IPS-NIHi11 (cell line): ENCODE data around the gene MRTFA.

ENCODE experiments used
- DNase-seq: peaks from one replicate; pipeline ENCODE4 v3.0.0; 2012; ENCODE audit warnings: mixed read lengths, low spot score

MRTFA gene

DNA sequence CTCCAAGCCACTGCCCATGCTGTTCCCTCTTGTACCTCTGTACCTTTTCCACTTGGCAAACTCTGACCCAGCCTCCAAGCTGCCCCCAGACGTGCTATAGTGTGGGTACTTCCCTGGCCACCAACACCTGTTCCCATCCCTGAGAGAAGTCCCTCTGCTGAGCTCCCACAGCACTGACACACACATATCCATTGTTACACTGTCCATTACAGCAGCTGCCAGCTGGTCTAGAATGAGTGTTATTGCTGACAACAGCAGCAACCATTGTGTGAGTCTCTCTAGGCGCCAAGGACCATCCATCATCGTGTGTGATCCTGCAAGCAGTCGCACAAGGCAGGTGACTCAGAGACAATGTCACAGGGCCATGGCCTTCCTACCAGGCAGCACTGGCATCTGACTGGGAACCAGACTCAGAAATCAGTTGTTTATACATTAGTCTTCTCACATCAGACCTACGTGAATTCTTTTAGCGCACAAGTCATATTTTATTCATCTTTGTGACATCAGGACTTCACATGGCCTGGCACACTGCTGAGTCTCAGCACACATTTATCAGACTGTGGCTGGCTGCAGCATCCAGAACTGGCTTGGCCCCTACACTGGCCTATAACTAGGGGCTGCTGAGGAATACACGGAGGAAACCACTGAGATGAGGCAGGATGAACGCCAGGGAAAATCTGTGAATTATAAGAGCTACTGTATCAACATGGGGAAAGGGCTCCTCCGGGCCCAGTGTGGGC lies 209.8 kb downstream of the MRTFA start:
- no peak for DNase-seq

DNA sequence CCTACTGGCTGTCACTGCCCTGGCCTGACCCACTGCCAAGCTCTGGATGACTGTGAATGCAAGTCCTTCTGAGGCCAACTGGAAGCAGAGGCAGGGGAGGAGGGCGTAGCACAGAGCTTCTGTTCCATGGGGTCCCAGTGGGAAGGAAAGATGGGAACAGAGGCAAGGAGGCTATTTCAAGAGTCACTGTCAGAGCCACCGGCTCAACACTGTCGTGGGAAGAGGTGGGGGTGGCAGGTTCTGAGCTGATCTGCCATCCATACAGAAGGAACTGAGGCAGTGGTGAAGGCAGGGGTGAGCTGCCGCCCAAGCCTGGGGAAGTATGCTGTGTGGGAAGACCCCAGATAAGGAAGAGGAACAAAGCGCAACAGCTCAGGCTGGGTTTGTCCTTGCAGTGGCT lies 211.4 kb downstream of the MRTFA start:
- DNase-seq: no peak

DNA sequence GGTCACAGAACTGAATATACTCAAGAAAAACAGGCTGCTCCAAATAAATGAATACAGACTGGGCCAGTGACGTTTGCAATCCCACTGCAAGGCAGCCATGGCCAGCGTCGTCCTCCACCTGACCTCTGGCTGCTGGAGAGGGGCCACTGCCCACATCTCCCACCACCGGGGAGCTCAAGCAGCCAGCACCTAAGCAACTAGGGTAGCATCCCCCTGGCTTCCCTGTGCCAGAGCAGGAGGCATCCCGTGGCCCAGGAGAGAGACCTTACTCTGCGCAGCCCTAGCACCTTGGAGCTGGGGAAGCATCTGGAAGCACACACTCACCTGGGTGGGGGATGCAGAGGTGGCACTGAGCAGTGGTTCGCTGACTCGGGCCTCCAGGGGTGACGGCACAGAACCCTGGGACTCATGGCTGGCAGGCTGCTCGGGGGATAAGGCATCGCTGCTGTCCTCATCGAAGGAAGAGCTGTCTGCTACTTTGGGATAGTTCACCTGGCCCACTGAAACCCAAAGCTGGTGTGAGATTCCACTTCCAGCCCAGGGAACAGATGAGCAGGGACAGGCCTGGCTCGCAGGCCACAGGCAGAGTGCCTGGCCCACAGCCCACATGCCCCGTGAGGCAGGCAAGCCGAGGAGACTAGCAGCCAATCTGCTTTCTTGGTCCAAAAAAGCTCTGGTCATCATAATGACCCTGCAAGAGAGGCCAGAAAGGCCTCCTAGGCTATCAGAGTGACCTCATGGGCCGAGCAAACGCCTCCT lies 212.5 kb downstream of the MRTFA start:
- no peak for DNase-seq

DNA sequence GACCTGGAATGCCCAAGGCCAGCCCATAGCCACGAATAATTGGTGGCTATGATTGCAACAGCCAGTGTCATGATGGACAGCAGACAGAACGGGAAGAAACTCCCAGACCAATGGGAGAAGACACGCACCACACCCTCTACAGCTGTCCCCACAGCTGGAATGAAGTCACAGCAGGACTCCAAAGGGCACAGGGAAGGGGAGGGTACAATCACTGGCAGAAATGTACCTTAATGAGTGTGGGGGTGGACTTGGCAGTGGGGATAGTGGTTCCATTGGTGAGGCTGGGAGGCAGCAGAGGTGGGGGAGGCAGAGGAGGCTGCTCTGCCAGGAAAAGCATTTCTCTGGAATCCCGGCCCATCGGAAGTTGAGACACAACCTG lies 213.2 kb downstream of the MRTFA start:
- no peak for DNase-seq

DNA sequence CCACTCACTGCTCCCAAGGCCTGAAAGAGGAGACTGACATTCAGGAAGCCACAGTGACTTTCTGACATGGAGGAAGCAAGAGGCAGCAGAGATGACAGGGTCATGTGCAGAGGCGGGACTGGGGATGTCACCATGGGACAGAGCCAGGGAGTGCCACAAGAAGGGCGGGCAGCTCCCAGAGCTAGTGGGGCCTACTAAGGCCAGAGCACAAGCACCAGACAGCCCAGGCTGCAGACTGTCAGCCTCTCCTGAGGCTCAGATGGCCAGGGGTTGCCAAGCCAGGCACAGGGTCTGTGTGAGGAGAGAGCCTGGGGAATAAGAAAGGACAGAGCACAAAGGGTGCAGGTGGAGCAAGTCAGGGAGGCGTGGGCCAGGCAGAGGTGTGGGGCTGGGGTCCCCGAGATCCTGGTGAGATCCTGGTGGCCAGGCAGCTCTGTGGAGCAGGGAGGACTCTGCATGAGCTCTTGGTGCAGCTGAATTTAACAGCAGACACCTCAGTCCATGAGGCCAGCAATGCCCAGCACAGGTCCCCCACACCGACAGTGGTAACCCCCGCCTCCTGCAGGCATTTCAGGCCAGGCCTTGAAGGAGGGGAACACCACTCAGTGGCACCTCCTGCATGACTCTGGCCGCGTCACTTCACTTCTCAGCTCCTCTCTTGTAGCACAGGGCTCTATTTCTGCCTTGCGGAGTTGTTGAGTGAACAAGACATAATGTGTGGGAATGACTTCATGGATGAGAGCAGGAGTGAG lies 213.8 kb downstream of the MRTFA start:
- DNase-seq: no peak

DNA sequence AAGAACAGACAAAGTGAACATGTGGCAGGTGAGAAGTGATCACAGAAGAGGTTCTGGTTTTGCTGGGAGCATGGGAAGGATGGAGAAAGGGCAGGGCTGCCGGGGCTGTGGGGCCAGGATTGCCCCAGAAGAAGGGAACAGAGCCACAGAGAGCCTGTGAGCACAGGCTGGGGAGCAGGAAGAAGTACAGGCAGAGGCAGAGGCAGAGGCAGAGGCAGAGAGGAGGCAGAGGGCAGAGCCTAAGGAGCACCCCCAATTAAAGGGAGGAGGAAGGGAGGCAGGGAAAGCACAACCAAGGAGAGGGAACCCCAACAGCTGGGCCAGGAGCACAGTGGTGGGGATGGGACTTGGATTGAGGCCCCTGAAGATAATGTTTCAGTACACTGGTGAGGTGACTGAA lies 214.6 kb downstream of the MRTFA start:
- no peak for DNase-seq

DNA sequence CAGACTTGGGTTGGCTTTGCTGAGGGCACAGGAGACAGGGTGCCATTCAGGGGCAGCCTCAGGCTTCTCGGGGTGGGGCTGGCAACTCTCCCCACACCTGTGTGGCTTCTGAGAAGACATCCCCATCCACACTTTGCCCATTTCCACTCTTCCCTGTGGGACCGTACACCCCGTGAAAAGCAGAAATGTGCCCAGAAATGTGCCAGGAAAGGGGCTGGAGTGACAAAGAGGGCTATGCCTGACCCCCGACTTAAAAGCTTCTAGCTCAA lies 215.5 kb downstream of the MRTFA start:
- DNase-seq: no peak

DNA sequence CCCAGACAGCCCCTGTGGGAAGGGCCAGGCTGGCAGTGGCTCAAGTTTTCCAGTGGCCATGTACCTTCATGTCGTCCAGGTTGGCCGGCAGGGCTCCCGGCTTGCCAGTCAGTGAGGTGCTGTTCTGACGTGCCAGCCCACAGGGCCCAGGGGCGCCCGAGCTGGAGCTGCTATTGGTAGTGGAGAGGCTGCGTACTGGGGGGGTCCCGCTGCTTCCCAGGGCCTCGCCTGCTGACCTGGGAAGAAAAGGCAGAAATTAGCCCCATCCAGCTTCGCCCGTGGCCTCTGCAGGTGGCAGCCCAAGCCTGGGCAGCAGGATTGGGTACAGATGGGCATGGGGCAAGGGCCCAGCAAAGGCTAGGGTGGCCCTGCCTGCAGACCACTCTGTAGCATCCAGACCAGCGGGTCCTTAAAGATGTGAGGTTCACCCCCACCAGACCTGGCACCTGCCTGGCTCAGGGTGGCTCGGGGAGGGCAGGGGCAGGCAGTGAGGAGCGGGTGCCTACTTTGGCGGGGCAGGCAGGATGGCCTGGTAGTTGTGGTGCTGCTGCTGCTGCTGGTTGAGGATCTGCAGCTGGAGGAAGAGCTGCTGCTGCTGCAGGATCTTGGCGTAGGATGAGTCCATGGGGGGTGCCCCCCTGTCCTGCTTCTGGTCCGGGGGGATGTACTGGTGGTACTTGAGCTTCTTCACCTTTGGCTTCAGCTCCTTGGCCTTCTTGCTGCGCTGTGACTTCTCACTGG lies 216.0 kb downstream of the MRTFA start:
- DNase-seq: no peak

DNA sequence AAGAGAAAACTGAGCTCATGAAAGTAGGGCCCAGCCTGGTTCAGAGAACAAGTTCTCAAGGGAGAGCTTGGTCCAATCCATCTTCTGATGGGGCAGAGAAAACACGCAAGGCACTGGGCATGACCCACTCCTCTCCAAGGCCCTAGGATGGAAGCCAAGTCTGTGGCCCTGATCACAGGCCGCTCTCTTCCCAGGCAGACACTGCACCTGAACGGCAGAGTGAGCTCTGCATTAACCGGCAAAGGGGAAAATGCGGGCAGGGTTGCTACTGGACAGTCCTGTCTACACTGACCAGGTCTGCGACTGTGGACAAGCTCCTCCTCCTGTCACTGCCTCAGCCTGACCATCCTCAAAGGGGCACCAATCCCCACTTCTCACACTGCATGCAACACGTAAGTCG lies 216.8 kb downstream of the MRTFA start:
- DNase-seq: no peak

DNA sequence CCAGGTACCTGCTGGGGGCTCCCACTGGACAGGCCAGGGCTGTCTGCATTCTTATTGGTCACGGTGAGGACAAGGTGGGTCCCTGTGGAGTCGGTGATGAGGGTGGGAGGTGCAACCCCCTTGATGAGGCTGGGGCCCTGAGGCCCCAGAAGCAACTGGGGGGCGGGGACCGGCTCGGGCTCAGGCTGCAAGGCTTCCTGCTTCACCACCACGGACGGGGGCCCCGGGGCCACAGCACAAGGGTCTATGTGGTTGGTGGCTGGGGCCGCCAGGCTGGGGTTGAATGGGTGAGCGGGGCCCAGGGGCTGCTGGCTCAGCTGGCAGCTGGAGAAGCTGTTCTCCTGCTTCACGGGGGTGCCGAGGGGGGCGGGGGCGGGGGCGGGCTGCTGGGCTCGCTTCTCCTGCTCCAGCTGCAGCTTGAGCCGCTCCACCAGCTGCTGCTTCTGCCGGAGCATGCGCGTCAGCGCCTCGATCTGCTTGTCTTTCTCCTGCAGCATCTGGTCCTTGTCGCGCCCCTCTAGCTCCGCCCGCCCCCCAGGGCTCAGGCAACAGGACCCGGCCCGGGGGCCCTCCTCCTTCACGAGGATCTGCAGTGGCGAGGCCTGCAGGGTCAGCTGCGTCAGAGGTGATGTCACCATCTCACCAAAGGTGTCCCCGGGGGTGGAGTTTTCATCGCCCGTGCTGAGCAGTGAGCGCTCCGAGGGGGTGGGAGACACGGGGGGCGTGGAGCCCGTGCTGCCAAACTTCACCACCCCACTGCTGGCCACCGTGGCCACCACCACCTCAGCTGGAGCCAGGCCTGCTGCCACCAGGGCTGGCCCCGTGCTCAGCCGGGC lies 217.9 kb downstream of the MRTFA start:
- DNase-seq: no peak

DNA sequence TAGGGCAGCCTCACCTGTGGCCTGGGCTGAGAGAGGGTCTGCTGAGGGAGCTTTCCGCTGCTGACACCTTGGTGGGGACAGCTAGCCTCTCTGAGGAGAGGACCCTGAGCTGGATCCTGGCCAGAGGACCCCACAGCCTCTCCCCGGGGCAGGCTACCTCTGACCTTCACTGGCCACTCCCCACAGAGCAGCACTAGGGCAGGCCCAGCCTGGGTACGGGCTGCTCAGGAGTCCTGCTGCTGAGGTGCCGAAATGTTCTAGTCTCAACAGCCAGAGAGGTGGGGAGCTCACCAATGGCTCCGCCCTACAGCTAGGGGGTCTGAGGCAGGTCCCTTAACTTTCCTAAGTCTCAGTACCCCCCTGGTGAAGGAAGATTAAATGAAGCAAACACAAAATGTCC lies 218.6 kb downstream of the MRTFA start:
- no peak for DNase-seq

DNA sequence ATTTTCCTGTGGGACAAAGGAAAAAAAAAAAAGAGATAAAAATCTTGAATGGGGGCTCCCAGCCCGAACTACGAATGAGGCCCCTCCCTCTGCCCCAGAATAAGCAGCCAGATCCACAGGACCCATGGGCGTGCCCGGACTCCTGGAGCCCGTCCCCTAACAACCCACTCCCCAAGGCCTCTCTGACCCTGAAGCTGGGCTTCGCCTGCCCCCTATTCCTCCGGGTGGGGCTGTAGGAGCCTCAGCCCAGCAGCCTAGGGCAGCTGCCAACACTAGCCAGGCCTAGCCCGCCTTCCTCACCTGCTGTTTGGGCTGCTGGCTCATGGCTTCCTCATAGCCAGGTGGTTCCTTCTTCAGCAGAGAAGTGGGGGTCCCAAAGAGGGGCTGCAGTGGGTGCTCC lies 219.5 kb downstream of the MRTFA start:
- DNase-seq: no peak

DNA sequence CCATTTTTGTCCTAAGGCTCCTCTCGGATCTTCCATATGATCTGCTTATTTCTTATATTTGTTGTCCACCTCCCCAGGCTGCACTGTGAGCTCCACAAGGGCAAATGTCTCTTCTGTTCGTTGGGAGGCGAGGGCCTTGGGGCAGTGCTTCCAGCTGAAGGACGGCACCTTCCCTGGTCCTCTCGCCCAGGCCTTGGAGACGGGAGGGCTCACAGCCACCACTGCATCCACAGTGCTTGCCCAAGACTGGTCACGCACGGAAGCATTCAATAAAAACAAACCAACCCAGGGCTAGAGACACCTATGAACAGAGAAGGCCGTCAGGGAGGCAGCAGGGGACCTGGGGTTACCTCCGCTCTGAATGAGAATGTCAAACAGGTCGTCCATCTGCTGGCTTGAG lies 219.9 kb downstream of the MRTFA start:
- DNase-seq: no peak

DNA sequence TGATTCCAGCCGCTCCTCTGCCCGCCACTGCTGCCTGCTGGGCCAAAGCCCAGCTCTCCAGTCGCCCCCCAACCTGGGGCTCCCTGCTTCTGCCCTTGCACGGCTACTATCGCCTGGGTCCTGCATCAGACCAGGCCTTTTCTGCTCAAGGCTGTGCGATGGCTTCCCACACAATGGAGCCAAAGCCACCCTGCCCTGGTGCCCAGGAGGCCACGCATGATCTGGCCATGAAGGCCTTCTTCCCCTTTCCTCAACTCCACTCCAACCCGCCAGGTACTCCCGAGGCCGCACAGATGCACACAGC lies 220.3 kb downstream of the MRTFA start:
- DNase-seq: no peak

DNA sequence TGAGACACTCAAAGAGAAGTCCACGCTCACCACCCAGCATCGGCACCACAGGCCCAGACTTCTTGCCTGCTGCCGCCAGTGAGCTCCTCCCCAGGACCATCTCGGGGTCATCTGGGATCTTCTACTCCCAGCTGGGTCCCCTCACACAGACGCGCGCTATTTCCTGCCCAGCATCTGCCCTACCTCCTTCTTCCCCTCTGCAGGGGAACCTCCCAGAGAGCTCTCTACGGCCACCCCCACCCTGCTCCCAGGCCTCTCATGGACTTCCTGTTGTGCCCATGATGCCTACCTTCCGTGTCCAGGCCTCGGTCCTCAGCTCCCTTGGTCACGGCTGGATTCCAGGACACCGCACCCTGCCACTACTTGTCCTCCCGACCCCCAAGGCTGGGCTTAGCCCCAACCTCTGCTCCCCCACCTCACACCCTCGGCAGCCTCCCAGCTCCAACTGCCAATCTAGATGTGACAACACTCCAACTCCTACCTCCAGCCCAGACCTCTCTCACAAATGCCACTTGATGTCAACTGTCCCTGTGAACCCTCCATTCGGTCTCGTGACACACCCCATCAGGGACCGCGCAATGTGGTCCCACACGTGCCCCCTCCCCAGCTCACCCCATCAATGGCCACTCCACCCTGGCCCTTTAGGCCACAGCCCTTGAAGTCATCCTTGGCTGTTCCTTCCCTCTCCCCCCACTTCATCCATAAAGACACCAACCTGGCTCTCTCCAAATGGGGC lies 220.8 kb downstream of the MRTFA start:
- DNase-seq: no peak

DNA sequence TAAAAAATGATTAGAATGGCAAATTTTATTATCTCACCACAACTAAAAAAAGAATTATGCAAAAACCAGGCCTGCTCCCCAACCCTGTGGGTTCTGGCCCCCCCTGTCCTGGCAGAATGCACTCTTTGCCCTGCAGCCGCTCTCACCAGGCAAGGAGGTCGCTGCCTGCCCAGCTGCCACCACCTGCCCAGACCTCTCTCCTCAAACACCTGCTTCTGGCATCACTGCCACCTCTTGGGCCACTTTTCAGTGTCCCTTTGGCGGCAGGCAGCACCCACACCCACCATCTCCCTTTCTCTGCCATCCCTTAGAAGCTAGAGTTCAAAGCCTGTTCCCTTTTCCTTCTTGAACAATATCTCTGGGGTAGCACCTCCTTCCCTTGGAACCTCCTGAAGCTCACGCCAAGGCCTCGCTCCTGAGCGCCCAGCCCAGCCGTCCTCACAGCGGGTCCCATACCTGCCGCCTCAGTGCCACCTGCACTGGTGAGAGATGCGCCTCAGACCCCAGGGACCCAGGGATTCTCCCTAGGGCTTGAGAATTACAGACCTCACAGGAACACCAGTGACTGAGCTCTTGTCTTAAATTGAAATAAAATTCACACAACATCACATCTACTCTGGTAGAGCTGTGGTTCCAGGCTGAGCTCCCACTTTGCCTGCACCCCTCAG lies 221.5 kb downstream of the MRTFA start:
- no peak for DNase-seq

DNA sequence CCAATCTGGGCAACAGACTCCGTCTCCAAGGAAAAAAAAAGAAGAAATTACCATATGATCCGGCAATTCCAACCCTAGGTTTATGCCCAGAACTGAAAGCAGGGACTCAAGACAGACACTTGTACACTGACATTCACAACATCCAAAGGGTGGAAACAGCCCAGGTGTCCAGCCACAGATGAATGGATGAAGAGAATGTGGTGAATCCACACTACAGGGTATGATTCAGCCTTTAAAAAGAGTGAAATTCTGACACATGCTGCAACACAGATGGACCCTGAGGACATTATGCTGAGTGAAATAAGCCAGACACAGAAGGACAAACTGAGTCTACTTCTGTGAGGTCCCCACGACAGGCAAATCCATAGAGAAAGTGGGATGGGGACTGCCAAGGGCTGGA lies 222.2 kb downstream of the MRTFA start:
- no peak for DNase-seq

DNA sequence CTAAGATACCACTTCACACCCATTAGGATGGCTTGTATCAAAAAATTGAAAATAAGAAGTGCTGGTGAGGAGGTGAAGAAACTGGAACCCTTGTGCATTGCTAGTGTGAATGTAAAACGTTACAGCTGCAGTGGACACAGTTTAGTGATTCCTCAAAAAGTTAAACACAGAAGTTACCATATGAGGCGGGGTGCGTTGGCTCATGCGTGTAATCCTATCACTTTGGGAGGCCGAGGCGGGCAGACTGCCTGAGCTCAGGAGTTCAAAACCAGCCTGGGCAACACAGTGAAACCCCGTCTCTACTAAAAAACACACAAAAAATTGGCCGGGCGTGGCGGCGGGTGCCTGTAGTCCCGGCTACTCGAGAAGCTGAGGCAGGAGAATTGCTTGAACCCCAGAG lies 222.6 kb downstream of the MRTFA start:
- DNase-seq: no peak

DNA sequence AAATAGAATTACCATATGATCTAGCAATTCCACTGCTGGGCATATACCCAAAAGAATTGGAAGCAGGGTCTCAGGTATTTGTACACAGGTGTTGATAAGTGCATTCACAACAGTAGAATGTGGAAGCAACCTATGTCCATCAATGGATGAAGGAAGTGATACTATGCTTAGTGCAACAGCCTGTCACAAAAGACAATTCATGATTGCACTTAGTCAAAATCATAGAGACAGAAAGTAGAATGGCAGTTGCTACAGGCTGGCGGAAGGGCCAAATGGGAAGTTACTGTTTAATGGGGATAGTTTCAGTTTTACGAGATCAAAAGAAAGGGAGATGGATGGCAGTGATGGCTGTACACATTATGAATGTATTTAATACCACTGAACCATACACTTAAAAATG lies 224.1 kb downstream of the MRTFA start:
- no peak for DNase-seq

DNA sequence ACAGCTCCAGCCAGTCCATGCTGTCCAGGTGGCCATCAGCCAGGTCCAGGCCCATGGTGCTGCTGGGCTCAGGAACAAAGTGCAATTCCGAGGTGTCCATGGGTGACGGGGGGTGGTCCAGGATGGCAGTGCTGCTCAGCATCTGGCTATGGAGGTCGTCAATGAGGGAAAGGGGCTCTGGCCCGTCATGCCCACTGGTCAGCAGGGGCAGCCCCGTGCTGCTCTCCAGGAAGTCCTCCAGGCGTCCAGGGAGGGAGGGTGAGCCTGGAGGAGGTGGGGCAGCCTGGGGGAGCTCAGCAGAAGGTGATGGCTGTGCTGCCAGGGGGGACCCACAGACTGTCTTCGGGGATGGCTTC lies 225.0 kb downstream of the MRTFA start:
- no peak for DNase-seq
